HL-60 (cell line): ENCODE measurements around the gene PLEKHJ1.

ENCODE experiments used
- DNase-seq, 2 experiments: peaks; one replicate each; pipeline ENCODE4 v3.0.0-alpha.2; 2010 to 2020; ENCODE audit warnings: low read depth in 1 of 2, low spot score in 1 of 2
- H3K27ac ChIP-seq: fragments of 250-450 bp; sonication (Bioruptor Pico); replicated peaks from 2 replicates; pipeline ENCODE4 v1.5.1; 2020; ENCODE audit warnings: mild to moderate bottlenecking, moderate library complexity
- H3K27me3 ChIP-seq: fragments of 250-450 bp; sonication (Bioruptor Pico); 2 replicates; pipeline ENCODE4 v1.5.1; 2021; ENCODE audit warnings: mild to moderate bottlenecking, moderate library complexity; ENCODE audit not compliant: insufficient read depth, poor library complexity, severe bottlenecking
- H3K4me3 ChIP-seq: replicated peaks from 2 replicates; pipeline ENCODE4 v1.5.1; 2011; ENCODE audit warnings: mild to moderate bottlenecking, control low read depth, low read length; ENCODE audit not compliant: insufficient read depth
- CTCF ChIP-seq: IDR thresholded peaks from one replicate; pipeline ENCODE4 v1.5.1; 2011; ENCODE audit warnings: low read length, control low read depth, inconsistent platforms; ENCODE audit not compliant: insufficient read depth
- GABPA ChIP-seq: IDR thresholded peaks from 2 replicates; pipeline ENCODE4 v1.6.1; 2012; ENCODE audit warnings: low read depth
- POLR2AphosphoS5 ChIP-seq: IDR thresholded peaks from 2 replicates; pipeline ENCODE4 v1.6.1; 2012; ENCODE audit warnings: low read depth
- REST ChIP-seq: IDR thresholded peaks from 2 replicates; pipeline ENCODE4 v1.6.1; 2012; ENCODE audit warnings: low read depth; ENCODE audit not compliant: insufficient replicate concordance
- SPI1 ChIP-seq: IDR thresholded peaks from 2 replicates; pipeline ENCODE4 v1.6.1; 2012; ENCODE audit warnings: low read depth, mild to moderate bottlenecking, borderline replicate concordance

PLEKHJ1 gene

DNA sequence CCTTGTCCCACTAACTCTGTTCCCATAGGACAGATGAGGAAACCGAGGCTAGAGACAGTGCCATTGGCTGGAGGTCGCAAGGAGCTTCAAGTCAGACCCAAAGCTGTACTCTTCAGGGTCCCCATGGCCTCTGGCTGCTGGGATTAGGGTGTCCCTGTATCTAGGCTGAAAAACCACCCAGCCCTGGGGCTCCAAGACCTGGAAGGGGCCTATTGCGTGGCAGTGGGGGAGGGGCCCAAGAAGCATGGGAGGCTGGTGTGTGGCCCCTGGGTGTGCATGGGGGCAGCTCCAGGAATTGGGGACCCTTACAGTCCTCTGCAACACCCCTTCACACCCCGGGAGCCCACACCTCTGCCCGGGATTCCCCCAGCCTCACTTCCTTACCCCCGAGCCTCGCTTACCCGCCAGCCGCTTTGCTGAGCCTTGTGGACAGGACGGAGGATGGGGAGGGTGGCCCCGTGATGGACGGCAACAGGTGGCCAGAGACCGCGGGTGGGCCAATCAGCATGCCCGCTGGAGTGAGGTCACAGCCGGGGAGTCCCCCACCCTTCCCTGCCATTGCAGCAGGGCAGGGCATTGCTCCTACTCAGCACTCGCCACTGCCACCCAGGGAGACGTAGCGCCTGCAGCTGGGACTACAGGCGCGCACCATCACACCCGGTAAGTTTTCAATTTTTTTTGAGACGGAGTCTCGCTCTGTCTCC, 20.0 kb upstream of the PLEKHJ1 start, which contains the start of gene JSRP1:
TSS of gene JSRP1 (minus strand) at position 436 of the 704 bp plus-strand sequence. CDS start 1,103 bp downstream, outside the sequence.
- Histone ChIP-seq H3K27ac (no peak within 1 kb of the TSS), H3K4me3 (no peak within 1 kb of the TSS), H3K27me3 (peaks cover 15% of the 10 kb centered on the region)
- no peak for DNase-seq
- TF ChIP-seq REST: no peak
- no peak for TF ChIP-seq POLR2AphosphoS5
- TF ChIP-seq GABPA: no peak
- TF ChIP-seq SPI1: no peak

DNA sequence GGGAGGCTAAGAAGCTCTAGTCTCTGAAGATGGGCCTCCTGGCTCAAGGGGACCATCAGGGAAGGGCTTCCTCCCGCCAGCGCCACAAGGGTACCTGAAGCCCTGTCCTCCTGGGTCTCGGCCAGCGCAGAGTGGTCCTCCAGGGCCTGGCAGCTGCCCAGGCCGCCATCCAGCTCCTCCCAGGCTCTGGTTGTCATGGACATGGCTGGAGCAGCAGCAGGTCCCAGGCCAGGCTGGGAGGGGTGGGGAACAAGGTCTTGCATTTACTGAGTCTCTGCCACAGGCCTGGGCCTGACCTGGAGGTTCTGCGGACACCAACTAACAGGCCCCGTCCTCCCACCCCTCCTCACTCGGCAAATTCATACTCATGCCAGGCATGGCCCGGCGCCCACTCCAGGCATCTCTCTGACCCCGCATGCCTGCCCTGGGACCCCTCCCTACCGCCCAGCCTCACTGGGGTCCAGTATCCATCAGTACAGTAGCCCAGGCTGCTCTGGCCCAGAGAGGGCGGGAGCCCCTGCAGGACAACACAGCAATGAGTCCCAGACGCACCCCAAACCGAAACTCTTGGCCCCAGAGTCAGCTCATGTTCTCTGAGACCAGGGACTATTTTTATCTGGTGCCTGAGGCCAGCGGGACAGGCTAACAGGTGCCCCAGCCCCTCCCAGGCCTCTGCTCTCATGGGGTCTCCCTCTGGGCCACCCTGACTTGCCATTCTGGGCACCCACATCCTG, 19.1 kb upstream of the PLEKHJ1 start:
- Histone ChIP-seq H3K27ac (no peak overlapping the region), H3K4me3 (no peak overlapping the region), H3K27me3 (peaks cover 20% of the 10 kb centered on the region)
- TF ChIP-seq CTCF: no peak
- no peak for TF ChIP-seq SPI1
- TF ChIP-seq REST: no peak
- TF ChIP-seq POLR2AphosphoS5: no peak
- TF ChIP-seq GABPA: no peak
- DNase-seq: no peak

DNA sequence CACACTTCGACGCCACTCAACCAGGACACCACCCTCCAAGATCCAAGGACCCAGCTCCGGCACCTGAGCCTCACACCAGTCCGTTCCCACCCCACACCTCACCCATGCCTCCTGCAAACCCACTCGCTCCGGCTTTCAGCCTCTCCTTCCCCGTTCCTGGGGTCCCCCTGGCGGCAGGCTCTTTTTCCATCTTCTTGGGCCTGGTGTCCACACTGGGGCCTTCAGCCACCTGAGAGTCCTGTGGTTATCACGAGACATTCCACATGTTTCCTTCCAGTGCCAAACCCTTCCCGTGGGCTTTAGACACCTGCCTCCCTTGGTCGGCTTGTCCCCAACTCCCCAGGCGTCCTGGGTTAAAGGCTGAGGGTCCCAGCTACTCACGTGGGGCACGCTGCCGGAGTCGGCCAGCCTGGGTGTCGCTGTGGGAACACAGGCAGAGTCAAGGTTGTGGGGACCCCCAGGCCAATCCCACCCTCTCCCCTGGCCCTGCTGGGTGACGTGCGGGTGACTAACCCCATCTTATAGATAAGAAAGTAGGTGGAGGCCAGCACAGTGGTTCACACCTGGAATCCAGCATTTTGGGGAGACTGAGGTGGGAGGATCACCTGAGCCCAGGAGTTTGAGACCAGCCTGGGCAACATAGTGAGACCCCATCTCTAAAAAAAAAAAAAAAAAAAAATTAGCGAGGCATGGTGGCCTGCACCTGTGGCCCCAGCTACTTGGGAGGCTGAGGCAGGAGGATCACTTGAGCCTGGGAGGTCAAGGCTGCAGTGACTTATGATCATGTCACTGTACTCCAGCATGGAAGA, 18.1 kb upstream of the PLEKHJ1 start:
- no peak overlapping the region for H3K4me3 ChIP-seq
- H3K27ac ChIP-seq: no peak overlapping the region
- TF ChIP-seq REST (no peak), CTCF (no peak), GABPA (no peak), SPI1 (no peak), POLR2AphosphoS5 (no peak)
- H3K27me3 ChIP-seq: peaks cover 27% of the 10 kb centered on the region
- no peak for DNase-seq
